ENCODE measurements around the gene PLAGL1. TPM values are rescaled to one million over a fixed set of nuclear protein-coding genes. Genes with fewer than 3 reads are reported as not detected.

PLAGL1 gene
- total RNA-seq, 2 experiments from 2014 or later = 1.0 to 1.1 TPM

- ATAC-seq (ENCODE audit: poor library complexity) (no peak), DNase-seq (no peak)
- Histone ChIP-seq H3K27me3 (ENCODE audit: control insufficient read depth in 1 of 2, insufficient read depth in 2 of 2, low read length in 2 of 2) (no peaks in the 10 kb centered on the region), H3K4me1 (ENCODE audit: insufficient read depth, low read length) (peaks cover 8% of the 10 kb centered on the region), H3K4me3 (ENCODE audit: low read length) (no peak overlapping the region), H3K27ac (ENCODE audit: low read depth in 1 of 2, low read length in 2 of 2) (no peak overlapping the region), H3K9me3 (ENCODE audit: control insufficient read depth in 1 of 2, insufficient read depth in 1 of 2, low read length in 2 of 2) (no peaks in the 10 kb centered on the region), H3K36me3 (ENCODE audit: insufficient read depth, low read length) (no peaks in the 10 kb centered on the region)
- ChIA-PET POLR2A (interaction anchor here (1.2 kb wide), 1 partner anchor 125 kb away, joined by 3 read pairs; no protein-coding TSS in a partner anchor), CTCF (interaction anchor here (0.6 to 3.5 kb wide), 11 partner anchors 10 to 857 kb away, joined by 3 to 15 read pairs (median 4); partner anchors contain the start of genes LTV1 and PLAGL1)
- H3K27ac Mint-ChIP-seq = no peak overlapping the region
- no peaks in the 10 kb centered on the region for H3K27me3 Mint-ChIP-seq
- H3K4me1 Mint-ChIP-seq (ENCODE audit: low read depth) = peaks cover 6% of the 10 kb centered on the region
- no peak overlapping the region for H3K4me3 Mint-ChIP-seq
- intact Hi-C loops (cut with DNase I, micrococcal nuclease) = loop anchor here in 1 of 2 experiments (2.0 to 5.0 kb wide), 2 partner anchors 73 to 148 kb away; no protein-coding TSS in a partner anchor
- H3K36me3 Mint-ChIP-seq (ENCODE audit: low read depth) = peaks cover under 1% of the 10 kb centered on the region
- no peak for TF ChIP-seq CTCF (IDR thresholded peaks at IDR 0.05)
- H3K9me3 Mint-ChIP-seq = no peaks in the 10 kb centered on the region
These were observed 68.7 kb downstream of the PLAGL1 start for GRCh38 chr6:143939364-143939763.

GRCh38 chr6:143937668-143937970, 70.4 kb downstream of the PLAGL1 start:
- Histone ChIP-seq H3K9me3 (ENCODE audit: control insufficient read depth in 1 of 2, insufficient read depth in 1 of 2, low read length in 2 of 2) (peaks cover 0 to 4% of the 10 kb centered on the region in 2 experiments), H3K27me3 (ENCODE audit: control insufficient read depth in 1 of 2, insufficient read depth in 2 of 2, low read length in 2 of 2) (no peaks in the 10 kb centered on the region), H3K36me3 (ENCODE audit: insufficient read depth, low read length) (no peaks in the 10 kb centered on the region), H3K27ac (ENCODE audit: low read depth in 1 of 2, low read length in 2 of 2) (no peak overlapping the region), H3K4me1 (ENCODE audit: insufficient read depth, low read length) (peaks cover 8% of the 10 kb centered on the region), H3K4me3 (ENCODE audit: low read length) (no peak overlapping the region)
- H3K4me1 Mint-ChIP-seq (ENCODE audit: low read depth) = peaks cover 6% of the 10 kb centered on the region
- no peak overlapping the region for H3K4me3 Mint-ChIP-seq
- peaks cover 9% of the 10 kb centered on the region for H3K36me3 Mint-ChIP-seq (ENCODE audit: low read depth)
- no peak overlapping the region for H3K27ac Mint-ChIP-seq
- intact Hi-C loops (cut with DNase I, micrococcal nuclease) = loop anchor here in 1 of 2 experiments (5.0 kb wide), 1 partner anchor 150 kb away; no protein-coding TSS in a partner anchor
- DNase-seq (no peak), ATAC-seq (ENCODE audit: poor library complexity) (no peak)
- no peaks in the 10 kb centered on the region for H3K9me3 Mint-ChIP-seq
- ChIA-PET POLR2A (no interaction called here), CTCF (interaction anchor here (3.5 kb wide), 1 partner anchor 76 kb away, joined by 15 read pairs; no protein-coding TSS in a partner anchor)
- H3K27me3 Mint-ChIP-seq = no peaks in the 10 kb centered on the region
- no peak for TF ChIP-seq CTCF (IDR thresholded peaks at IDR 0.05)

DNA sequence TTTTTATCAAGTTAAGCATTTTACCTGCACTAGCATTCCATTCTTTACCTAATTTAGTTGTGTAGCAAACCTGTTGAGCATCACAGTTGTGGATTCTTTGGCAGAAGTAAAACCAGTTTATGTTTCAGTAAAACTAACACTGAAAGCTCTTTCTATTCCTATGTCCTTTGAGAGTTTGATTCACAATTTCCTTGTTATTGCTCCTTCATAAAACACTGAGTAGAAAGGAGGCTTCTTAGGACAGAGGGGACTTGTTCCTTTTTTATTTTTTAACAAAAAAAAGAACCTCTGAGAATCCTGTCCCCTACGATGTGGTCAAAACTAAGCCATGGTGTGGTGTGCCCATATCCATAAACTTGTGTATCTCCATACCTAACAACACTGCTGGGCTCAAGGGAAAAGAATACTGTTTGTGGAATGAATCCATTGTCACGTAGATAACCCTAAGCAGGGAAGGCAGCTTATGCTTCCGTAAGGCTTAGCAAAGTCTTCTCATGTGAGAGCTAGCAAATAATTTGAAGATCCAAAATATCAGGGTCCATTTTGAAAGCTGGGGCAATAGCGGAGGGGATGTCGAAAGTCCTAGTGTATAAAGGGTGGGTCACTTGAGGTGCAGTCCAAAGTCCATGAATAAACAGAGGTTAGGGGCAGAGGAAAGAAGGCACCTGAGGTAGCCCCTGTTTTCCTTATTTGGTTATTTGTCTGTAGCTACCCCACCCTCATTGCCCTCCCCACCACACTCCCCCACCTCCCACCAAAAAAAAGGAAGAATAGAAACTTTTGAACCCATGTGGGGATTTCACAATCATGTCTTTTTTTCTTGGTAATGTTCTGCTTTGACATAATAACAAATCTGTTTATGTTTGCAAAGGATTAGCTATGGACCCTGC, 71.0 kb downstream of the PLAGL1 start:
- no peak for ATAC-seq (ENCODE audit: poor library complexity)
- TF ChIP-seq CTCF (IDR thresholded peaks at IDR 0.05) = no peak
- Mint-ChIP-seq H3K9me3 (no peaks in the 10 kb centered on the region), H3K27me3 (no peaks in the 10 kb centered on the region), H3K4me1 (ENCODE audit: low read depth) (peaks cover 3% of the 10 kb centered on the region), H3K36me3 (ENCODE audit: low read depth) (peaks cover 15% of the 10 kb centered on the region), H3K27ac (no peak overlapping the region), H3K4me3 (no peak overlapping the region)
- peaks cover 0 to 4% of the 10 kb centered on the region in 2 experiments for H3K9me3 ChIP-seq (ENCODE audit: control insufficient read depth in 1 of 2, insufficient read depth in 1 of 2, low read length in 2 of 2)
- H3K27me3 ChIP-seq (ENCODE audit: control insufficient read depth in 1 of 2, insufficient read depth in 2 of 2, low read length in 2 of 2) = no peaks in the 10 kb centered on the region
- POLR2A ChIA-PET = no interaction called here
- intact Hi-C loops (cut with DNase I, micrococcal nuclease) = loop anchor here in 1 of 2 experiments (5.0 kb wide), 1 partner anchor 150 kb away; no protein-coding TSS in a partner anchor
- CTCF ChIA-PET = interaction anchor here (3.5 kb wide), 1 partner anchor 77 kb away, joined by 15 read pairs; no protein-coding TSS in a partner anchor
- no peak for DNase-seq
- H3K27ac ChIP-seq (ENCODE audit: low read depth in 1 of 2, low read length in 2 of 2) = no peak overlapping the region
- H3K36me3 ChIP-seq (ENCODE audit: insufficient read depth, low read length) = no peaks in the 10 kb centered on the region
- no peak overlapping the region for H3K4me3 ChIP-seq (ENCODE audit: low read length)
- peaks cover 3% of the 10 kb centered on the region for H3K4me1 ChIP-seq (ENCODE audit: insufficient read depth, low read length)

Measured in CD4-positive, alpha-beta T cell (primary cell).